Karpas-422 (cell line): ENCODE results near the gene ARRDC3. TPM values are rescaled to one million over a fixed set of nuclear protein-coding genes. Genes with fewer than 3 reads are reported as not detected.

ENCODE experiments used
- DNase-seq: peaks from one replicate; pipeline ENCODE4 v3.0.0-alpha.2; 2015
- H2AFZ ChIP-seq: fragments of 200-600 bp; sonication (generic); 2 replicates; pipeline ENCODE4 v1.6.1; 2014; ENCODE audit warnings: antibody characterized with exemption, low read length, mixed read lengths
- H3K27ac ChIP-seq: fragments of 200-600 bp; sonication (generic); 2 replicates; pipeline ENCODE4 v1.5.1; 2014; ENCODE audit warnings: mild to moderate bottlenecking, low read length, moderate library complexity
- H3K27me3 ChIP-seq: fragments of 200-600 bp; sonication (generic); 2 replicates; pipeline ENCODE4 v1.6.1; 2014; ENCODE audit warnings: low read length, mixed read lengths
- H3K36me3 ChIP-seq: fragments of 200-600 bp; sonication (generic); 2 replicates; pipeline ENCODE4 v1.6.1; 2014; ENCODE audit warnings: low read length, mixed read lengths; ENCODE audit not compliant: insufficient read depth
- H3K4me1 ChIP-seq: fragments of 200-600 bp; sonication (generic); 2 replicates; pipeline ENCODE4 v1.6.1; 2014; ENCODE audit warnings: mild to moderate bottlenecking, low read length, mixed read lengths
- H3K4me2 ChIP-seq: fragments of 200-600 bp; sonication (generic); 2 replicates; pipeline ENCODE4 v1.6.1; 2014; ENCODE audit warnings: low read length, low read depth, mild to moderate bottlenecking; ENCODE audit not compliant: poor library complexity, severe bottlenecking
- H3K4me3 ChIP-seq: fragments of 200-600 bp; sonication (generic); 2 replicates; pipeline ENCODE4 v1.5.1; 2014; ENCODE audit warnings: mild to moderate bottlenecking, antibody characterized with exemption, low read length, mixed read lengths
- H3K79me2 ChIP-seq: fragments of 200-600 bp; sonication (generic); 2 replicates; pipeline ENCODE4 v1.6.1; 2014; ENCODE audit warnings: mild to moderate bottlenecking, low read length, mixed read lengths
- H3K9ac ChIP-seq: fragments of 200-600 bp; sonication (generic); 2 replicates; pipeline ENCODE4 v1.6.0; 2014; ENCODE audit warnings: low read length
- H3K9me2 ChIP-seq: fragments of 200-600 bp; sonication (generic), shearing (Covaris generic); replicated peaks from 2 replicates; pipeline ENCODE4 v1.6.0; 2014; ENCODE audit warnings: mild to moderate bottlenecking, low read length, moderate library complexity; ENCODE audit not compliant: insufficient read depth
- H3K9me3 ChIP-seq: fragments of 300-700, 200-600 bp; sonication (generic); 2 replicates; pipeline ENCODE4 v1.6.1; 2014; ENCODE audit warnings: low read length, mixed read lengths
- H4K20me1 ChIP-seq: fragments of 200-600 bp; sonication (generic); 2 replicates; pipeline ENCODE4 v1.6.1; 2014; ENCODE audit warnings: mild to moderate bottlenecking, antibody characterized with exemption, low read length, low read depth; ENCODE audit not compliant: insufficient read depth
- total RNA-seq: library from RNA; depleted of rRNA; stranded (reverse); fragments of >200 nt; shearing (Covaris generic); gene quantifications from 2 replicates; pipeline ENCODE4 v1.2.3, GENCODE V29; 2014; ENCODE audit warnings: low replicate concordance

Gene ARRDC3
- total RNA-seq, 1 experiment from 2014 or later, result 17.8 TPM

- H3K27me3 ChIP-seq, result no peaks in the 10 kb centered on the region
- H2AFZ ChIP-seq, result no peak overlapping the region
- no peaks in the 10 kb centered on the region for H3K4me1 ChIP-seq
- no peak overlapping the region for H3K4me3 ChIP-seq
- H3K36me3 ChIP-seq, result no peaks in the 10 kb centered on the region
- H3K27ac ChIP-seq, result no peak overlapping the region
- H3K9me2 ChIP-seq, result no peaks in the 10 kb centered on the region
- no peak overlapping the region for H3K9ac ChIP-seq
- 0 out of 2 replicates have a peak, but pooled peaks cover 3% of the 10 kb centered on the region for H4K20me1 ChIP-seq
- H3K4me2 ChIP-seq, result no peak overlapping the region
- no peak for DNase-seq
- H3K79me2 ChIP-seq, result no peaks in the 10 kb centered on the region
- no peaks in the 10 kb centered on the region for H3K9me3 ChIP-seq
Measured at GRCh38 chr5:91418158-91418557, 35.0 kb upstream of the ARRDC3 start.

GRCh38 chr5:91417219-91417618 is 34.1 kb upstream of the ARRDC3 start:
- Histone ChIP-seq H3K79me2 (no peaks in the 10 kb centered on the region), H3K27ac (no peak overlapping the region), H3K4me3 (no peak overlapping the region), H3K9me2 (no peaks in the 10 kb centered on the region), H4K20me1 (peaks cover 3% of the 10 kb centered on the region; the same call in 1 of the 2 replicates), H3K36me3 (no peaks in the 10 kb centered on the region), H3K27me3 (no peaks in the 10 kb centered on the region), H3K9ac (no peak overlapping the region), H3K4me2 (no peak overlapping the region), H3K9me3 (no peaks in the 10 kb centered on the region), H3K4me1 (no peaks in the 10 kb centered on the region), H2AFZ (no peak overlapping the region)
- DNase-seq, result no peak

- Histone ChIP-seq H3K9me2 (no peaks in the 10 kb centered on the region), H3K4me2 (no peak overlapping the region), H3K27ac (no peak overlapping the region), H3K36me3 (no peaks in the 10 kb centered on the region), H4K20me1 (peaks cover 3% of the 10 kb centered on the region; the same call in 1 of the 2 replicates), H3K79me2 (no peaks in the 10 kb centered on the region), H3K9ac (no peak overlapping the region), H2AFZ (no peak overlapping the region), H3K27me3 (no peaks in the 10 kb centered on the region), H3K9me3 (no peaks in the 10 kb centered on the region), H3K4me3 (no peak overlapping the region), H3K4me1 (no peaks in the 10 kb centered on the region)
- DNase-seq, result no peak
Measured at GRCh38 chr5:91416491-91416890, 33.4 kb upstream of the ARRDC3 start.

GRCh38 chr5:91409304-91409703 is 26.2 kb upstream of the ARRDC3 start:
- Histone ChIP-seq H3K4me1 (no peaks in the 10 kb centered on the region), H3K9me3 (no peaks in the 10 kb centered on the region), H3K4me3 (no peak overlapping the region), H3K27me3 (no peaks in the 10 kb centered on the region), H3K9me2 (no peaks in the 10 kb centered on the region), H3K4me2 (no peak overlapping the region), H3K27ac (no peak overlapping the region), H3K9ac (no peak overlapping the region), H3K36me3 (no peaks in the 10 kb centered on the region), H2AFZ (no peak overlapping the region), H4K20me1 (peaks cover 7% of the 10 kb centered on the region; the same call in 1 of the 2 replicates), H3K79me2 (no peaks in the 10 kb centered on the region)
- DNase-seq, result no peak

GRCh38 chr5:91408710-91409109 is 25.6 kb upstream of the ARRDC3 start:
- Histone ChIP-seq H3K27me3 (no peaks in the 10 kb centered on the region), H3K4me1 (no peaks in the 10 kb centered on the region), H3K9me3 (no peaks in the 10 kb centered on the region)

GRCh38 chr5:91407204-91407603 is 24.1 kb upstream of the ARRDC3 start:
- Histone ChIP-seq H3K36me3 (no peaks in the 10 kb centered on the region), H3K9ac (no peak overlapping the region), H3K27me3 (no peaks in the 10 kb centered on the region), H3K27ac (no peak overlapping the region), H4K20me1 (0 out of 2 replicates have a peak, but pooled peaks cover 18% of the 10 kb centered on the region), H3K79me2 (no peaks in the 10 kb centered on the region), H2AFZ (no peak overlapping the region), H3K9me3 (no peaks in the 10 kb centered on the region), H3K4me2 (no peak overlapping the region), H3K4me1 (no peaks in the 10 kb centered on the region), H3K4me3 (no peak overlapping the region), H3K9me2 (no peaks in the 10 kb centered on the region)
- DNase-seq, result no peak

More at GRCh38 chr5:91408710-91409109, 25.6 kb upstream of the ARRDC3 start:
- H3K4me2 ChIP-seq, result no peak overlapping the region
- H3K9me2 ChIP-seq, result no peaks in the 10 kb centered on the region
- peaks cover 12% of the 10 kb centered on the region; the same call in 1 of the 2 replicates for H4K20me1 ChIP-seq
- no peak overlapping the region for H3K9ac ChIP-seq
- DNase-seq, result no peak
- no peak overlapping the region for H3K27ac ChIP-seq
- H3K36me3 ChIP-seq, result no peaks in the 10 kb centered on the region
- H3K79me2 ChIP-seq, result no peaks in the 10 kb centered on the region
- H3K4me3 ChIP-seq, result no peak overlapping the region
- H2AFZ ChIP-seq, result no peak overlapping the region

GRCh38 chr5:91403438-91403837 is 20.3 kb upstream of the ARRDC3 start:
- Histone ChIP-seq H3K36me3 (no peaks in the 10 kb centered on the region), H3K27me3 (no peaks in the 10 kb centered on the region), H3K9me3 (no peaks in the 10 kb centered on the region), H3K9me2 (no peaks in the 10 kb centered on the region), H2AFZ (no peak overlapping the region), H3K4me3 (no peak overlapping the region), H3K4me1 (no peaks in the 10 kb centered on the region), H3K79me2 (no peaks in the 10 kb centered on the region), H4K20me1 (0 out of 2 replicates have a peak, but pooled peaks cover 24% of the 10 kb centered on the region), H3K9ac (no peak overlapping the region), H3K27ac (no peak overlapping the region), H3K4me2 (no peak overlapping the region)
- DNase-seq, result no peak

GRCh38 chr5:91401175-91401574 is 18.1 kb upstream of the ARRDC3 start:
- no peak overlapping the region for H2AFZ ChIP-seq
- H3K4me3 ChIP-seq, result no peak overlapping the region
- no peak overlapping the region for H3K27ac ChIP-seq
- no peaks in the 10 kb centered on the region for H3K9me2 ChIP-seq
- no peaks in the 10 kb centered on the region for H3K27me3 ChIP-seq
- H3K9me3 ChIP-seq, result no peaks in the 10 kb centered on the region
- 0 out of 2 replicates have a peak, but pooled peaks cover 24% of the 10 kb centered on the region for H4K20me1 ChIP-seq
- no peaks in the 10 kb centered on the region for H3K4me1 ChIP-seq
- H3K79me2 ChIP-seq, result no peaks in the 10 kb centered on the region
- H3K9ac ChIP-seq, result no peak overlapping the region
- H3K36me3 ChIP-seq, result no peaks in the 10 kb centered on the region
- DNase-seq, result no peak
- no peak overlapping the region for H3K4me2 ChIP-seq
